Spleen (tissue), 7 donors: ENCODE data around the gene B4GALNT2.

Source experiments
- POLR2AphosphoS5 ChIP-seq, 3 donors: sonication (generic); formaldehyde crosslinking; IDR thresholded peaks; one replicate each; pipeline ENCODE4 v1.5.1; 2017; ENCODE audit warnings: antibody characterized with exemption in 3 of 3
- TF ChIP-seq, protein P1 (sequence below), 11 experiments: fragments of 200-600 bp in 7 of 11; fragments of 450-650 bp in 4 of 11; sonication (generic) in 4 of 11; IDR thresholded peaks in 8 of 11; conservative IDR thresholded peaks in 3 of 11; 1 replicate in 7 of 11; 2 replicates in 4 of 11; pipeline versions ENCODE4 v1.4.0 to v1.8.0; 2016 to 2021; ENCODE audit warnings: antibody characterized with exemption in 11 of 11, inconsistent platforms in 4 of 11, mild to moderate bottlenecking in 1 of 11
- donor health status: DM: no; HTN: no; CAD: no; lungs with moderate emphysema.
- donor health status: DM: no; HTN: no; CAD: no.
- donor health status: DM: no; HTN: no; CAD: no.

DNA sequence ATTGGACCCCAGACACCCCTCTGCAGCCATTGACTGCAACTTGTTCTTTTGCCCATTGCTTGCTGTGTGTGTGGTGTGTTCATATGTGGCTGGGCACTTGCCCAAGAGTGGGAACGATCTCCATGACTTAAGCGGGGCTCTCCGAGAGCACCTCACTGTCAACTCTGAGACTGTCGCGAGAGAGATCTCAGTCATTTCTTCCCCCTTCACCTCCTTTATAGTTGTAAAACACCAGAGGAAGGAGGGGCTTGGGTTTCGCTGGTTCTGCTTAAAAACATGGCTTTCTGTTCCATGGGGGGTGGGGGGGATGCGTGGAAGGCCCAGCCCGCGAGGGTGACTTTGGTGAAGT is 90.6 kb downstream of the B4GALNT2 start:
- TF ChIP-seq POLR2AphosphoS5 (IDR thresholded peaks at IDR 0.05) = no peak
- TF ChIP-seq, protein P1, sequence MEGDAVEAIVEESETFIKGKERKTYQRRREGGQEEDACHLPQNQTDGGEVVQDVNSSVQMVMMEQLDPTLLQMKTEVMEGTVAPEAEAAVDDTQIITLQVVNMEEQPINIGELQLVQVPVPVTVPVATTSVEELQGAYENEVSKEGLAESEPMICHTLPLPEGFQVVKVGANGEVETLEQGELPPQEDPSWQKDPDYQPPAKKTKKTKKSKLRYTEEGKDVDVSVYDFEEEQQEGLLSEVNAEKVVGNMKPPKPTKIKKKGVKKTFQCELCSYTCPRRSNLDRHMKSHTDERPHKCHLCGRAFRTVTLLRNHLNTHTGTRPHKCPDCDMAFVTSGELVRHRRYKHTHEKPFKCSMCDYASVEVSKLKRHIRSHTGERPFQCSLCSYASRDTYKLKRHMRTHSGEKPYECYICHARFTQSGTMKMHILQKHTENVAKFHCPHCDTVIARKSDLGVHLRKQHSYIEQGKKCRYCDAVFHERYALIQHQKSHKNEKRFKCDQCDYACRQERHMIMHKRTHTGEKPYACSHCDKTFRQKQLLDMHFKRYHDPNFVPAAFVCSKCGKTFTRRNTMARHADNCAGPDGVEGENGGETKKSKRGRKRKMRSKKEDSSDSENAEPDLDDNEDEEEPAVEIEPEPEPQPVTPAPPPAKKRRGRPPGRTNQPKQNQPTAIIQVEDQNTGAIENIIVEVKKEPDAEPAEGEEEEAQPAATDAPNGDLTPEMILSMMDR (IDR thresholded peaks at IDR 0.05 in 8 of 11, conservative IDR thresholded peaks at IDR 0.05 in 3 of 11) = no peak
